Upper lobe of right lung (tissue), 1 donor: ENCODE measurements around the gene LRFN3. TPM values are rescaled to one million over a fixed set of nuclear protein-coding genes. Genes with fewer than 3 reads are reported as not detected.
A peak's percentile ranks its signal among the peaks of the same experiment; 100 is the strongest.

Experiments
- ATAC-seq: fragments of 200-7000 bp; cut with Tn5 transposase; one replicate; pipeline ENCODE4 v1.9.1; 2020; ENCODE audit warnings: mild to moderate bottlenecking, moderate library complexity
- DNase-seq: peaks from one replicate; pipeline ENCODE4 v3.0.0-alpha.2; 2020
- H3K27ac ChIP-seq: fragments of 200-600 bp; one replicate; pipeline ENCODE4 v1.8.0; 2022
- H3K27me3 ChIP-seq: fragments of 200-600 bp; one replicate; pipeline ENCODE4 v1.8.0; 2022; ENCODE audit warnings: mild to moderate bottlenecking
- H3K36me3 ChIP-seq: fragments of 200-600 bp; one replicate; pipeline ENCODE4 v1.8.0; 2022
- H3K4me1 ChIP-seq: fragments of 200-600 bp; one replicate; pipeline ENCODE4 v1.8.0; 2022
- H3K4me3 ChIP-seq: fragments of 200-600 bp; one replicate; pipeline ENCODE4 v1.8.0; 2022; ENCODE audit warnings: mild to moderate bottlenecking
- H3K9me3 ChIP-seq: fragments of 200-600 bp; one replicate; pipeline ENCODE4 v1.8.0; 2022
- intact Hi-C: fragments of 100-400 bp; cut with DNase I; formaldehyde crosslinking; loops from one replicate; pipeline ENCODE4 v1.11.0; 2022
- total RNA-seq: library from RNA; stranded (reverse); fragmentation: NEBNext Ultra II Directional; extraction: Animal tissue kit (Norgen Biotek cat#: 25700); gene quantifications from one replicate; pipeline ENCODE4 v1.2.1, GENCODE V29; 2021
- TF ChIP-seq, protein P1 (sequence below): fragments of 200-600 bp; IDR thresholded peaks from one replicate; pipeline ENCODE4 v1.8.0; 2022; ENCODE audit warnings: antibody characterized with exemption
- donor health status: DM: no; HTN: yes; CAD: no; lungs with severe emphysema.

Gene LRFN3
- total RNA-seq, 1 donor from 2014 or later = 10.5 TPM

DNA sequence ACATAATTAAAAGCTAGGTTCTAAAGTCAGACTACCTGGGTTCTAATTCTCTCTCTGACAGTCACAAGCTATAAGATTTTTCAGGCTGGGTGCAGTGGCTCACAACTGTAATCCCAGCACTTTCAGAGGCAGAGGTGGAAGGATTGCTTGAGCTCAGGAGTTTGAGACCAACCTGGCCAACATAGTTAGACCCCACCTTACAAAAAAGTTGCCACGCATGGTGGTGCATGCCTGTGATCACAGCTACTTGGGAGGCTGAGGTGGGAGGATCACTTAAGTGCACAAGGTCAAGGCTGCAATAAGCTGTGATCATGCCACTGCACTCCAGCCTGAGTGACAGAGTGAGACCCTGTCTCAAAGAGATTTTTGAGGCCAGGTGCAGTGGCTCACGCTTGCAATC is 41.8 kb upstream of the LRFN3 start:
- H3K4me1 ChIP-seq = peaks cover 10% of the 10 kb centered on the region
- peaks cover 82% of the 10 kb centered on the region for H3K36me3 ChIP-seq
- TF ChIP-seq, protein P1, sequence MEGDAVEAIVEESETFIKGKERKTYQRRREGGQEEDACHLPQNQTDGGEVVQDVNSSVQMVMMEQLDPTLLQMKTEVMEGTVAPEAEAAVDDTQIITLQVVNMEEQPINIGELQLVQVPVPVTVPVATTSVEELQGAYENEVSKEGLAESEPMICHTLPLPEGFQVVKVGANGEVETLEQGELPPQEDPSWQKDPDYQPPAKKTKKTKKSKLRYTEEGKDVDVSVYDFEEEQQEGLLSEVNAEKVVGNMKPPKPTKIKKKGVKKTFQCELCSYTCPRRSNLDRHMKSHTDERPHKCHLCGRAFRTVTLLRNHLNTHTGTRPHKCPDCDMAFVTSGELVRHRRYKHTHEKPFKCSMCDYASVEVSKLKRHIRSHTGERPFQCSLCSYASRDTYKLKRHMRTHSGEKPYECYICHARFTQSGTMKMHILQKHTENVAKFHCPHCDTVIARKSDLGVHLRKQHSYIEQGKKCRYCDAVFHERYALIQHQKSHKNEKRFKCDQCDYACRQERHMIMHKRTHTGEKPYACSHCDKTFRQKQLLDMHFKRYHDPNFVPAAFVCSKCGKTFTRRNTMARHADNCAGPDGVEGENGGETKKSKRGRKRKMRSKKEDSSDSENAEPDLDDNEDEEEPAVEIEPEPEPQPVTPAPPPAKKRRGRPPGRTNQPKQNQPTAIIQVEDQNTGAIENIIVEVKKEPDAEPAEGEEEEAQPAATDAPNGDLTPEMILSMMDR = no peak
- H3K4me3 ChIP-seq = no peak overlapping the region
- DNase-seq (no peak), ATAC-seq (no peak)
- H3K27ac ChIP-seq = no peak overlapping the region
- H3K27me3 ChIP-seq = no peaks in the 10 kb centered on the region
- no peaks in the 10 kb centered on the region for H3K9me3 ChIP-seq
- intact Hi-C loops = no loop called here

DNA sequence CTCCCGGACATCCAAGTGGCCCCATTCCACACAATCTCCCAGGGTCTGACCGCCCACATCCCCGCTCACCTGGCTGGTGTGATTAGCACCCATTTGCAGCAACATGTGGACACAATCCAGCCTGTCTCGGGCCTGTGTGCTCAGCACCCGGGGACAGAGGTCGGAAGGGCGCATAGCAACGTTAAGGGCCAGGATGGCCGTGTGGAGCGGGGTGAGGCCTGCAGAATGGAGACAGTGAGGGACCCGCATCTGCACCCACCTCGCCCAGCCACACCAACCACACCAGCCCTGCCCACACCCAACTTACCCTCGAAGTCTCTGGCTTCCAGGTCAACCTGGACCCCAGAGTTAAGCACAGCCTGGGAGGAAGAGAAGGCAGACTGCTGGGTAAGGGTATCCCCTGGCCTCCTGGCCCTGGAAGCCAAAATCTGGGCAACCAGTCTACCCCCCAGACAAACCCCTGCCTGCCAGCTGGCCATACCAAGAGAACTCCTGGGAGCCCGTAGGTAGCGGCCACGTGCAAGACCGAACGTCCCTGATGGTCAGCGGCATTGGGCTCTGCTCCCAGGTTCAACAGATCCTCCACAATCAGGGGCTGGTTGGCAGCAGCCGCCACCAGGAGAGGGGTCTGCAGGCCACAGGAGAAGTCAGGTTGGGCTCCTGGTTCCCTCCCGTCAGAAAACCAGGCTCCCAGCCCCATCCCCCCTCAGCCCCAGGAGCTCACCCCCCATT is 40.1 kb upstream of the LRFN3 start:
- intact Hi-C loops = no loop called here
- Histone ChIP-seq H3K36me3 (peaks cover 65% of the 10 kb centered on the region), H3K27ac (no peak overlapping the region), H3K4me1 (peaks cover 13% of the 10 kb centered on the region), H3K9me3 (no peaks in the 10 kb centered on the region), H3K4me3 (no peak overlapping the region), H3K27me3 (no peaks in the 10 kb centered on the region)
- ATAC-seq (no peak), DNase-seq (no peak)
- TF ChIP-seq, protein P1 = no peak

DNA sequence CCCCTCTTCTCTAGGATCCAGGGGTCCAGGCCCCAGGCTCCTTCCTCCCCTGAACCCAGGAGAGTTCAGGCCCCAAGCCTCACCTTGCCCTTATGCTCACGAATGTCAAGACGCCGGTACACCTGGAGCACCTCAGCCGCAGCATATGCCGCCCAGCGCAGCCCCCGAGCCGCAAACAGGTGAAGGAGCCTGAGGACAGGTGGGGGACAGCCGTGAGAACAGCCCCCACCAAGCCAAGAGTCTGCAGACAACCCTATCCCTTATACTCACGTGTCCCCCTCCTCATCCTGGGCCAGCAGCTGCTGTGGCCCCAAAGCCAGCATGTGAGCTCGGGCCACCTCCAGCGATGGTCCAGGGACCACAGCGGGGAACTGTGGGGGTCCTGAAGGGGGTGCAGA is 39.5 kb upstream of the LRFN3 start:
- peaks cover 19% of the 10 kb centered on the region for H3K4me1 ChIP-seq
- DNase-seq (no peak), ATAC-seq (no peak)
- intact Hi-C loops = no loop called here
- no peak overlapping the region for H3K27ac ChIP-seq
- TF ChIP-seq, protein P1 = no peak
- H3K4me3 ChIP-seq = no peak overlapping the region
- peaks cover 59% of the 10 kb centered on the region for H3K36me3 ChIP-seq
- H3K27me3 ChIP-seq = no peaks in the 10 kb centered on the region
- no peaks in the 10 kb centered on the region for H3K9me3 ChIP-seq

DNA sequence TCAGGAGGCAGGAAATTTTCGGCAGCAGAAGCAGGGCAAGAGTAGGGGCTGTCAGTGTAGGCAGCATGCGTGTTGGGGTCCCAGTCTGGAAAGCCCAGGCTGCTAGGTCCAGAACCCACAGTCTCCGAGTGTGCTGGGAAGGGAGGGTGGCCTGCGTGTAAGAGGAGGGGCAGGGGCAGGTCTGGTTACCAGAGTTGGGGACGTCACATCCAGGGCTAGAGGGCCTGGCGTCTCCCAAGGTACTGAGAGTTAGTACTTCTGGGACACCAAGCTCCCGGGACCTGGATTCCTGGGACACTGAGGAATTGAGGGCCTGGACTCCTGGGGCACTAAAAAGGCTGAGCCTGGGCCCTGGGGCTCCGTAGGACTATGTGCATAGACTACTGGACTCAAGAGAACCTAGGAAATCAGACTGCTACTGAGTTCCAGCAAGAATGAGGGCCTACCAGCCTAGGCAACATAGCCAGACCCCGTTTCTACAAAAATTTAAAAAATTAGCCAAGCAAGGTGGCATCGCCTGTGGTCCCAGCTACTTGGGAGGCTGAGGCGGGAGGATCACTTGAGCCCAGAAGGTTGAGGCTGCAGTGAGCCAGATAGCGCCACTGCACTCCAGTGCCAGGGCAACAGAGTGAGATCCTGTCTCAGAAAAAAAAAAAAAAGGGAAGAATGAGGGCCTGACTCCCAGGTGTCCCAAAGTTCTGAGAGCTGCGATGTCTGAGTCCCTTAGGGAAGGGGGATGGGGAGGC is 38.3 kb upstream of the LRFN3 start:
- no peaks in the 10 kb centered on the region for H3K27me3 ChIP-seq
- no peak for ATAC-seq
- H3K4me3 ChIP-seq = peak overlapping the region; percentile 84
- peak overlapping the region; percentile 86 for H3K27ac ChIP-seq
- intact Hi-C loops = no loop called here
- no peaks in the 10 kb centered on the region for H3K9me3 ChIP-seq
- peaks cover 47% of the 10 kb centered on the region for H3K36me3 ChIP-seq
- TF ChIP-seq, protein P1 = no peak
- H3K4me1 ChIP-seq = peaks cover 20% of the 10 kb centered on the region
- no peak for DNase-seq

DNA sequence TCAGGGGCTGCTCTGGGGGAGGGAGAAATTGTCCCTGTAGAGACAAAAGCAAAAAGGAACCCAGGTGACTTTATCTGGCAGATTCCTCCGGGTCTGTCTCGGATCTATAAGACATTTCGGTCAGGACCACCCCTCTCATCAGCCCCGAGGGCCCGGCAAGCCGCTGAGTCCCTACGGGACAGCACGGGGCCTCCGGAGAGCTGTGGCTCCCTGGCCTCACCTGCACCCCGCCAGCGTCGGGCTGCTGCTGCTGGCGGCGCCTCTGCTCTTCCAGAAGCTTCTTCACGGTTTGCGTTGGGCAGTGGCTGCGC is 37.7 kb upstream of the LRFN3 start:
- Histone ChIP-seq H3K36me3 (peaks cover 41% of the 10 kb centered on the region), H3K4me3 (peak overlapping the region; percentile 84), H3K4me1 (peaks cover 22% of the 10 kb centered on the region), H3K9me3 (no peaks in the 10 kb centered on the region), H3K27ac (peak overlapping the region; percentile 86), H3K27me3 (no peaks in the 10 kb centered on the region)
- ATAC-seq (no peak), DNase-seq (no peak)
- TF ChIP-seq, protein P1 = no peak
- intact Hi-C loops = no loop called here
